ENCODE measurements around the gene TVP23A. TPM values are rescaled to one million over a fixed set of nuclear protein-coding genes. Genes with fewer than 3 reads are reported as not detected.

The TVP23A gene
- polyA plus RNA-seq (2011; rRNA removed) (not detected in 2 replicates), polyA minus RNA-seq (2011; rRNA and poly(A)+ RNA removed) (not detected in 2 replicates)

- Histone ChIP-seq H3K27me3 (ENCODE audit: control insufficient read depth, insufficient read depth, low read length) (peaks cover 14% of the 10 kb centered on the region), H3K4me3 (ENCODE audit: low read depth, low read length) (no peak within 1 kb of the TSS), H3K36me3 (ENCODE audit: control insufficient read depth, insufficient read depth, low read length) (no peaks in the 10 kb centered on the region)
- ChIA-PET CTCF (no interaction called here), POLR2A (no interaction called here)
- no peak for DNase-seq (ENCODE audit: low read depth)
- TF ChIP-seq, protein P1, sequence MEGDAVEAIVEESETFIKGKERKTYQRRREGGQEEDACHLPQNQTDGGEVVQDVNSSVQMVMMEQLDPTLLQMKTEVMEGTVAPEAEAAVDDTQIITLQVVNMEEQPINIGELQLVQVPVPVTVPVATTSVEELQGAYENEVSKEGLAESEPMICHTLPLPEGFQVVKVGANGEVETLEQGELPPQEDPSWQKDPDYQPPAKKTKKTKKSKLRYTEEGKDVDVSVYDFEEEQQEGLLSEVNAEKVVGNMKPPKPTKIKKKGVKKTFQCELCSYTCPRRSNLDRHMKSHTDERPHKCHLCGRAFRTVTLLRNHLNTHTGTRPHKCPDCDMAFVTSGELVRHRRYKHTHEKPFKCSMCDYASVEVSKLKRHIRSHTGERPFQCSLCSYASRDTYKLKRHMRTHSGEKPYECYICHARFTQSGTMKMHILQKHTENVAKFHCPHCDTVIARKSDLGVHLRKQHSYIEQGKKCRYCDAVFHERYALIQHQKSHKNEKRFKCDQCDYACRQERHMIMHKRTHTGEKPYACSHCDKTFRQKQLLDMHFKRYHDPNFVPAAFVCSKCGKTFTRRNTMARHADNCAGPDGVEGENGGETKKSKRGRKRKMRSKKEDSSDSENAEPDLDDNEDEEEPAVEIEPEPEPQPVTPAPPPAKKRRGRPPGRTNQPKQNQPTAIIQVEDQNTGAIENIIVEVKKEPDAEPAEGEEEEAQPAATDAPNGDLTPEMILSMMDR (IDR thresholded peaks at IDR 0.05; ENCODE audit: insufficient read depth, low read depth, low read length): no peak
These were observed at the start of gene TVP23A for GRCh38 chr16:10817963-10818941. TSS of gene TVP23A (minus strand) at chr16:10818794. CDS start at chr16:10818493, 301 bp downstream.

DNA sequence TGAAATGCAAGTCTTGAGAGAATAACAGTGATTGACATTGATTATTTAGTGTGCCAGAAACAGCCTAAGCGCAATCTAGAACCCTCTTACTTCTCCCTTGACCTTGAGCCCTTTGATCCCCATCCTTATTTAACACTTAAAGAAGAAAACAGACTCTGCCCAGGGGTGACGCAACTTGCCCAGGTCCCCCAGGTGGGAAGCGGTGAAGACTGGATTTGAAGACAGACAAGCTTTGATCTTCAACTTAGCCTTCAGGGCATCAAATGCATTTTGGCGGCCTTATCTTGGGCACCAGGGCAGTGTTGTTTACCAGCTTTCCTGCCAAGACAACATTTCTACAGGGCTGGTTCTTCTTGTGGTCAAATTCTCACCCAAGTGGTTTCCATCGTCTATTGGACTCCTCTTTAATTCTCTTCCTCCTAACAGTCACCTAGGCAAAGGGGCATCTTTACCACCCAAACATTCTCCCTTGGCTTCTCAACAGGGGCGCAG, 49.6 kb upstream of the TVP23A start:
- no peaks in the 10 kb centered on the region; the same call in 1 of the 2 replicates for H3K27me3 ChIP-seq (ENCODE audit: control insufficient read depth, insufficient read depth, low read length)
- DNase-seq (ENCODE audit: low read depth): no peak
- ChIA-PET POLR2A (no interaction called here), CTCF (no interaction called here)
- TF ChIP-seq, protein P1 (IDR thresholded peaks at IDR 0.05; ENCODE audit: insufficient read depth, low read depth, low read length): no peak
- H3K4me3 ChIP-seq (ENCODE audit: low read depth, low read length): no peak overlapping the region
- no peaks in the 10 kb centered on the region for H3K36me3 ChIP-seq (ENCODE audit: control insufficient read depth, insufficient read depth, low read length)

DNA sequence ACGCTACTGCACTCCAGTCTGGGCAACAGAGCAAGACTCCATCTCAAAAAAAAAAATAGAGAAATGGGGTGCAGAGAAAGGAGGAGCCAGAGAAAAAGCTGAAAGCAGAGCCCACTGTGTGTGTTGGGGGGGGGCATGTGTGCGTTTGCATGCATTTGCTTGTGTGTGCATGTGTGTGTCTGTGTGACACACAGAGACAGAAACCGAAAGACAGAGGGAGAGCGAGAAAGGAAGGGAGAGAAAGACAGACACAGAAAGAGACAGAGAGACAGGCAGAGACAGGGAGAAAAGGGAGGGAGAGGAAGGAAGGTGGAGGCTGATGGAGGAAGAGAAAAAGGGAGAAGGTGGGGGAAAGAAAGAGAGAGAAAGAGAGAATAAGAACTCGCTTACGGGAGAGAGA, 48.6 kb upstream of the TVP23A start:
- POLR2A ChIA-PET: no interaction called here
- TF ChIP-seq, protein P1 (IDR thresholded peaks at IDR 0.05; ENCODE audit: insufficient read depth, low read depth, low read length): no peak
- CTCF ChIA-PET: no interaction called here
- Histone ChIP-seq H3K36me3 (ENCODE audit: control insufficient read depth, insufficient read depth, low read length) (no peaks in the 10 kb centered on the region), H3K4me3 (ENCODE audit: low read depth, low read length) (no peak overlapping the region), H3K27me3 (ENCODE audit: control insufficient read depth, insufficient read depth, low read length) (no peaks in the 10 kb centered on the region; the same call in 1 of the 2 replicates)
- DNase-seq (ENCODE audit: low read depth): no peak

GRCh38 chr16:10865991-10866966, 47.7 kb upstream of the TVP23A start:
- H3K36me3 ChIP-seq (ENCODE audit: control insufficient read depth, insufficient read depth, low read length): no peaks in the 10 kb centered on the region
- ChIA-PET CTCF (no interaction called here), POLR2A (no interaction called here)
- no peaks in the 10 kb centered on the region; the same call in 1 of the 2 replicates for H3K27me3 ChIP-seq (ENCODE audit: control insufficient read depth, insufficient read depth, low read length)
- DNase-seq (ENCODE audit: low read depth): no peak
- TF ChIP-seq, protein P1 (IDR thresholded peaks at IDR 0.05; ENCODE audit: insufficient read depth, low read depth, low read length): no peak
- H3K4me3 ChIP-seq (ENCODE audit: low read depth, low read length): no peak overlapping the region
